ENCODE data around the gene ATP11B.

DNA sequence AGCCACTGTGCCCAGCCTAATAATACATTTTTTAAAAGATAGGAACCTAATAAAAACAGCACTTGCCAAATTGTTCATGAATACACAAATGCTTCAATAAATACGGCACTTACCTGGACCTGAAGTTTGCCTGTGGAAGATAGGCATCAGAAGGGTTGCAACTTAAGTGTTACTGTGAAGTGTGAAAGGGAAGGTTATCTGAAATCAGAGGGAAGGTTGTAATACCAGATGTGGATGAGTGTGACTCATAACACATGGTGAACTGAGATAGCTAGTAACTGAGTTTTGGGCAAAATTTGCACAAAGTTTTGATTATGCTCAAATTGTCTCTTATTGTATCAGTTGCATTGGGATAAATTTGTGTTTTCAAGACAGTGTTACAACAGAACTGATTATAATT, 68.0 kb downstream of the ATP11B start:
- TF ChIP-seq, protein P1, sequence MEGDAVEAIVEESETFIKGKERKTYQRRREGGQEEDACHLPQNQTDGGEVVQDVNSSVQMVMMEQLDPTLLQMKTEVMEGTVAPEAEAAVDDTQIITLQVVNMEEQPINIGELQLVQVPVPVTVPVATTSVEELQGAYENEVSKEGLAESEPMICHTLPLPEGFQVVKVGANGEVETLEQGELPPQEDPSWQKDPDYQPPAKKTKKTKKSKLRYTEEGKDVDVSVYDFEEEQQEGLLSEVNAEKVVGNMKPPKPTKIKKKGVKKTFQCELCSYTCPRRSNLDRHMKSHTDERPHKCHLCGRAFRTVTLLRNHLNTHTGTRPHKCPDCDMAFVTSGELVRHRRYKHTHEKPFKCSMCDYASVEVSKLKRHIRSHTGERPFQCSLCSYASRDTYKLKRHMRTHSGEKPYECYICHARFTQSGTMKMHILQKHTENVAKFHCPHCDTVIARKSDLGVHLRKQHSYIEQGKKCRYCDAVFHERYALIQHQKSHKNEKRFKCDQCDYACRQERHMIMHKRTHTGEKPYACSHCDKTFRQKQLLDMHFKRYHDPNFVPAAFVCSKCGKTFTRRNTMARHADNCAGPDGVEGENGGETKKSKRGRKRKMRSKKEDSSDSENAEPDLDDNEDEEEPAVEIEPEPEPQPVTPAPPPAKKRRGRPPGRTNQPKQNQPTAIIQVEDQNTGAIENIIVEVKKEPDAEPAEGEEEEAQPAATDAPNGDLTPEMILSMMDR (IDR thresholded peaks at IDR 0.05; ENCODE audit: poor library complexity), result no peak
- TF ChIP-seq EZH2 (IDR thresholded peaks at IDR 0.05; ENCODE audit: borderline replicate concordance), result no peak

Data from hepatocyte (in vitro differentiated cells).